Motor neuron (in vitro differentiated cells): Measurements from ENCODE around the gene OR6Y1. TPM values are rescaled to one million over a fixed set of nuclear protein-coding genes. Genes with fewer than 3 reads are reported as not detected.

ENCODE experiments used
- total RNA-seq, 8 experiments: library from RNA; unstranded; fragments of 300-600 nt; gene quantifications; 2 replicates each; pipeline versions ENCODE4 v1.2.3 to v1.2.4, GENCODE V29; 2022

The OR6Y1 gene
- total RNA-seq, 8 experiments from 2014 or later: 0.09 to 0.81 (median 0.21) TPM; not detected in 3

Other genes with a start within 250 kb of the OR6Y1 start
- under 1 TPM in 1 of 8 experiments, not detected in 7; 0.24 TPM for gene CD1B, start 222.9 kb downstream of the OR6Y1 start, total RNA-seq
- under 1 TPM in 2 of 8 experiments, not detected in 6; 0.21 to 0.76 TPM for gene CD1E, start 200.5 kb downstream of the OR6Y1 start, total RNA-seq
- under 1 TPM in 3 of 8 experiments, not detected in 5; 0.23 to 0.43 (median 0.29) TPM for gene OR10T2, start 154.9 kb downstream of the OR6Y1 start, total RNA-seq
- 1 to 10 TPM in 1 of 8 experiments, under 1 TPM in 3, not detected in 4; 0.09 to 1.3 (median 0.28) TPM for gene OR10K2, start 128.2 kb downstream of the OR6Y1 start, total RNA-seq
- 1 to 10 TPM in 1 of 8 experiments, under 1 TPM in 4, not detected in 3; 0.15 to 1.3 (median 0.38) TPM for gene OR10K1, start 92.6 kb downstream of the OR6Y1 start, total RNA-seq
- not detected for gene OR10R2, start 82.2 kb downstream of the OR6Y1 start, total RNA-seq
- gene OR6P1, start 16.2 kb upstream of the OR6Y1 start, total RNA-seq: 1 to 10 TPM in 1 of 8 experiments, under 1 TPM in 3, not detected in 4; 0.08 to 1.0 (median 0.45) TPM
- under 1 TPM in 3 of 8 experiments, not detected in 5; 0.21 to 1.00 (median 0.49) TPM for gene OR10X1, start 25.5 kb upstream of the OR6Y1 start, total RNA-seq
- 1 to 10 TPM in 1 of 8 experiments, under 1 TPM in 4, not detected in 3; 0.10 to 1.1 (median 0.23) TPM for gene OR10Z1, start 50.9 kb upstream of the OR6Y1 start, total RNA-seq
- gene SPTA1, start 132.3 kb upstream of the OR6Y1 start, total RNA-seq: 1 to 10 TPM in 1 of 8 experiments, under 1 TPM in 4, not detected in 3; 0.17 to 1.1 (median 0.46) TPM
- under 1 TPM in 1 of 8 experiments, not detected in 7; 0.62 TPM for gene OR6K2, start 146.2 kb upstream of the OR6Y1 start, total RNA-seq
- under 1 TPM in 3 of 8 experiments, not detected in 5; 0.32 to 0.81 (median 0.54) TPM for gene OR6K3, start 166.3 kb upstream of the OR6Y1 start, total RNA-seq
- 1 to 10 TPM in 1 of 8 experiments, not detected in 7; 1.0 TPM for gene OR6K6, start 200.3 kb upstream of the OR6Y1 start, total RNA-seq
- under 1 TPM in 5 of 8 experiments, not detected in 3; 0.05 to 0.81 (median 0.17) TPM for gene OR6N1, start 217.8 kb upstream of the OR6Y1 start, total RNA-seq
- gene OR6N2, start 226.8 kb upstream of the OR6Y1 start, total RNA-seq: under 1 TPM in 6 of 8 experiments, not detected in 2; 0.05 to 0.90 (median 0.15) TPM